ENCODE results near the gene CRYZ.
A peak's percentile ranks its signal among the peaks of the same experiment; 100 is the strongest.
"Not testable (repeated sequence)": the region's sequence is repeated elsewhere in the genome, so short reads cannot be mapped to it uniquely, and the experiment has no call there.

The CRYZ gene

GRCh38 chr1:74732960-74733603 is at the start of gene CRYZ, which contains the start of gene TYW3:
Gene CRYZ (minus strand): TSS chr1:74733050. CDS start chr1:74724821, 8,229 bp downstream.
Gene TYW3 (plus strand): TSS chr1:74733152. CDS start chr1:74733245, 93 bp downstream.
- peak; percentile 85 for DNase-seq (ENCODE audit: low spot score)

- no peak for DNase-seq (ENCODE audit: low spot score)
These were observed 47.7 kb upstream of the CRYZ start for GRCh38 chr1:74780594-74780993.

- no peak for DNase-seq (ENCODE audit: low spot score)
These were observed 46.9 kb upstream of the CRYZ start for GRCh38 chr1:74779750-74780149.

GRCh38 chr1:74777525-74777924 is 44.7 kb upstream of the CRYZ start:
- no peak for DNase-seq (ENCODE audit: low spot score)

- DNase-seq (ENCODE audit: low spot score): no peak
These were observed 42.9 kb upstream of the CRYZ start for GRCh38 chr1:74775735-74776134.

- no peak for DNase-seq (ENCODE audit: low spot score)
These were observed 40.7 kb upstream of the CRYZ start for GRCh38 chr1:74773582-74773981.

- no peak for DNase-seq (ENCODE audit: low spot score)
These were observed 40.1 kb upstream of the CRYZ start for GRCh38 chr1:74772945-74773344.

GRCh38 chr1:74771913-74772515 is 39.2 kb upstream of the CRYZ start:
- no peak for DNase-seq (ENCODE audit: low spot score)

GRCh38 chr1:74767490-74767889 is 34.6 kb upstream of the CRYZ start:
- DNase-seq (ENCODE audit: low spot score): no peak

GRCh38 chr1:74766579-74766978 is 33.7 kb upstream of the CRYZ start:
- DNase-seq (ENCODE audit: low spot score): no peak

- DNase-seq (ENCODE audit: low spot score): no peak
These were observed 31.0 kb upstream of the CRYZ start for GRCh38 chr1:74763807-74764206.

GRCh38 chr1:74756650-74757049 is 23.8 kb upstream of the CRYZ start:
- DNase-seq (ENCODE audit: low spot score): not testable (repeated sequence)

GRCh38 chr1:74755475-74755874 is 22.6 kb upstream of the CRYZ start:
- no peak for DNase-seq (ENCODE audit: low spot score)

GRCh38 chr1:74753104-74753503 is 20.3 kb upstream of the CRYZ start:
- DNase-seq (ENCODE audit: low spot score): no peak

- DNase-seq (ENCODE audit: low spot score): no peak
These were observed 16.1 kb upstream of the CRYZ start for GRCh38 chr1:74748960-74749359.

- not testable (repeated sequence) for DNase-seq (ENCODE audit: low spot score)
These were observed 12.4 kb upstream of the CRYZ start for GRCh38 chr1:74745247-74745646.

GRCh38 chr1:74740307-74740980 is 7.6 kb upstream of the CRYZ start:
- DNase-seq (ENCODE audit: low spot score): not testable (repeated sequence)

- no peak for DNase-seq (ENCODE audit: low spot score)
These were observed 4.5 kb upstream of the CRYZ start for GRCh38 chr1:74737333-74737732.

- DNase-seq (ENCODE audit: low spot score): peak; percentile 72
These were observed 994 bp upstream of the CRYZ start for GRCh38 chr1:74733604-74734484.

- not testable (repeated sequence) for DNase-seq (ENCODE audit: low spot score)
These were observed 541 bp downstream of the CRYZ start for GRCh38 chr1:74732071-74732946.

- DNase-seq (ENCODE audit: low spot score): no peak
These were observed 1.3 kb downstream of the CRYZ start for GRCh38 chr1:74731399-74732052.
